ENCODE measurements around the gene KIAA1958. TPM values are rescaled to one million over a fixed set of nuclear protein-coding genes. Genes with fewer than 3 reads are reported as not detected.

KIAA1958 gene
- total and polyA plus RNA-seq, 10 donors = 0.39 to 11.9 (median 6.3) TPM

- no peak overlapping the region for H3K27ac ChIP-seq
- WGBS, 5 donors = 78 to 98% (median 86%) methylated on average over 1 of the region's 1 CpG
- intact Hi-C loops (cut with DNase I; ENCODE audit: low total_unique reads) = no loop called here
Measured at GRCh38 chr9:112526973-112527372, 40.3 kb downstream of the KIAA1958 start.

GRCh38 chr9:112527959-112528358, 41.3 kb downstream of the KIAA1958 start:
- DNase-seq = no peak
- no peak for TF ChIP-seq POLR2AphosphoS5 (IDR thresholded peaks at IDR 0.05)
- Histone ChIP-seq H3K27me3 (replicated peaks in 1 of 7) (no peaks in the 10 kb centered on the region), H3K27ac (no peak overlapping the region), H3K9me3 (no peaks in the 10 kb centered on the region), H3K36me3 (no peaks in the 10 kb centered on the region), H3K4me3 (no peak overlapping the region), H3K4me1 (no peaks in the 10 kb centered on the region)
- intact Hi-C loops (cut with DNase I; ENCODE audit: low total_unique reads) = no loop called here
- 80 to 95% (median 88%) methylated on average over 2 of the region's 2 CpGs for WGBS, 5 donors

More at GRCh38 chr9:112526973-112527372, 40.3 kb downstream of the KIAA1958 start:
- DNase-seq = no peak
- TF ChIP-seq CTCF (IDR thresholded peaks at IDR 0.05 in 8 of 11, conservative IDR thresholded peaks at IDR 0.05 in 3 of 11) (no peak), POLR2A (IDR thresholded peaks at IDR 0.05) (no peak)
- no peaks in the 10 kb centered on the region for H3K4me1 ChIP-seq
- no peaks in the 10 kb centered on the region for H3K27me3 ChIP-seq (replicated peaks in 1 of 7)
- H3K9me3 ChIP-seq = no peaks in the 10 kb centered on the region
- H3K36me3 ChIP-seq = no peaks in the 10 kb centered on the region
- H3K4me3 ChIP-seq = no peak overlapping the region

- H3K27me3 ChIP-seq (replicated peaks in 1 of 7) = no peaks in the 10 kb centered on the region
- WGBS, 5 donors = 85 to 99% (median 89%) methylated on average over 2 of the region's 2 CpGs
- no peak overlapping the region for H3K27ac ChIP-seq
- H3K9me3 ChIP-seq = no peaks in the 10 kb centered on the region
- no peak for DNase-seq
- intact Hi-C loops (cut with DNase I; ENCODE audit: low total_unique reads) = no loop called here
- no peak for TF ChIP-seq CTCF (IDR thresholded peaks at IDR 0.05 in 8 of 11, conservative IDR thresholded peaks at IDR 0.05 in 3 of 11)
- TF ChIP-seq POLR2A (IDR thresholded peaks at IDR 0.05) = no peak
- no peak for TF ChIP-seq POLR2AphosphoS5 (IDR thresholded peaks at IDR 0.05)
- no peak overlapping the region for H3K4me3 ChIP-seq
- H3K36me3 ChIP-seq = no peaks in the 10 kb centered on the region
- no peaks in the 10 kb centered on the region for H3K4me1 ChIP-seq
Measured at GRCh38 chr9:112529316-112529715, 42.7 kb downstream of the KIAA1958 start.

- WGBS, 5 donors = 93 to 99% (median 97%) methylated on average over 6 of the region's 6 CpGs
- H3K4me3 ChIP-seq = no peak overlapping the region
- TF ChIP-seq POLR2A (IDR thresholded peaks at IDR 0.05) = no peak
- no peak for TF ChIP-seq POLR2AphosphoS5 (IDR thresholded peaks at IDR 0.05)
- TF ChIP-seq CTCF (IDR thresholded peaks at IDR 0.05 in 8 of 11, conservative IDR thresholded peaks at IDR 0.05 in 3 of 11) = no peak
- no peak overlapping the region for H3K27ac ChIP-seq
- H3K27me3 ChIP-seq (replicated peaks in 1 of 7) = no peaks in the 10 kb centered on the region
- H3K4me1 ChIP-seq = no peaks in the 10 kb centered on the region
- H3K36me3 ChIP-seq = no peaks in the 10 kb centered on the region
- no peak for DNase-seq
- no peaks in the 10 kb centered on the region for H3K9me3 ChIP-seq
- intact Hi-C loops (cut with DNase I; ENCODE audit: low total_unique reads) = no loop called here
Measured at GRCh38 chr9:112530751-112531205, 44.2 kb downstream of the KIAA1958 start.
